GM23338 (cell line): ENCODE data around the gene TCF12. TPM values are rescaled to one million over a fixed set of nuclear protein-coding genes. Genes with fewer than 3 reads are reported as not detected.

Experiments
- ATAC-seq: fragments of 200-7000 bp; cut with Tn5 transposase; 3 replicates; pipeline ENCODE4 v1.9.1; 2020
- DNase-seq: peaks from one replicate; pipeline ENCODE4 v3.0.0-alpha.2; 2015; ENCODE audit warnings: low spot score
- H2AFZ ChIP-seq: fragments of 200-600 bp; sonication (generic); 2 replicates; pipeline ENCODE4 v1.8.0; 2016; ENCODE audit warnings: antibody characterized with exemption, mild to moderate bottlenecking, moderate library complexity
- H3F3A ChIP-seq: fragments of 200-600 bp; sonication (generic); replicated peaks from 2 replicates; pipeline ENCODE4 v1.8.0; 2017; ENCODE audit warnings: antibody characterized with exemption, mixed run types, low read depth
- H3K27ac ChIP-seq: fragments of 200-600 bp; sonication (generic); 2 replicates; pipeline ENCODE4 v1.6.1; 2016; ENCODE audit warnings: low read depth
- H3K27me3 ChIP-seq: fragments of 200-600 bp; sonication (generic); 2 replicates; pipeline ENCODE4 v1.8.0; 2016; ENCODE audit warnings: mild to moderate bottlenecking, mixed run types, moderate library complexity; ENCODE audit not compliant: insufficient read depth
- H3K36me3 ChIP-seq: fragments of 200-600 bp; sonication (generic); 2 replicates; pipeline ENCODE4 v1.8.0; 2016; ENCODE audit warnings: mild to moderate bottlenecking; ENCODE audit not compliant: insufficient read depth
- H3K4me1 ChIP-seq: fragments of 200-600 bp; sonication (generic); 2 replicates; pipeline ENCODE4 v1.8.0; 2016; ENCODE audit warnings: mild to moderate bottlenecking, moderate library complexity; ENCODE audit not compliant: insufficient read depth
- H3K4me2 ChIP-seq: fragments of 200-600 bp; sonication (generic); 2 replicates; pipeline ENCODE4 v1.7.1; 2017; ENCODE audit warnings: mixed run types
- H3K4me3 ChIP-seq: fragments of 200-600 bp; sonication (generic); 2 replicates; pipeline ENCODE4 v1.6.1; 2016; ENCODE audit warnings: mixed run types
- H3K79me2 ChIP-seq: fragments of 200-600 bp; sonication (generic); replicated peaks from 2 replicates; pipeline ENCODE4 v1.8.0; 2017; ENCODE audit warnings: mild to moderate bottlenecking; ENCODE audit not compliant: insufficient read depth
- H3K9me2 ChIP-seq: fragments of 200-600 bp; sonication (generic); 2 replicates; pipeline ENCODE4 v1.8.0; 2017; ENCODE audit not compliant: insufficient read depth
- H4K20me1 ChIP-seq: fragments of 200-600 bp; sonication (generic); replicated peaks from 2 replicates; pipeline ENCODE4 v1.8.0; 2017; ENCODE audit warnings: mild to moderate bottlenecking; ENCODE audit not compliant: insufficient read depth
- H3K27ac Mint-ChIP-seq: 2 replicates; pipeline ENCODE4 v1.8.0; 2020; ENCODE audit warnings: inconsistent platforms, mild to moderate bottlenecking, moderate library complexity, mixed read lengths
- H3K27me3 Mint-ChIP-seq: 3 replicates; pipeline ENCODE4 v1.8.0; 2022; ENCODE audit warnings: low read depth, mild to moderate bottlenecking, moderate library complexity, mixed read lengths, inconsistent platforms; ENCODE audit not compliant: insufficient read depth, poor library complexity
- H3K36me3 Mint-ChIP-seq: 3 replicates; pipeline ENCODE4 v1.8.0; 2021; ENCODE audit warnings: low read depth, mild to moderate bottlenecking, inconsistent platforms, moderate library complexity, mixed read lengths
- H3K4me1 Mint-ChIP-seq: 3 replicates; pipeline ENCODE4 v1.8.0; 2020; ENCODE audit warnings: mild to moderate bottlenecking, inconsistent platforms, mixed read lengths
- H3K4me3 Mint-ChIP-seq: 3 replicates; pipeline ENCODE4 v1.8.0; 2021; ENCODE audit warnings: moderate library complexity, mild to moderate bottlenecking, inconsistent platforms, mixed read lengths
- H3K9me3 Mint-ChIP-seq: 3 replicates; pipeline ENCODE4 v1.8.0; 2020; ENCODE audit warnings: moderate library complexity, mild to moderate bottlenecking, inconsistent platforms, mixed read lengths
- CREB1 ChIP-seq: fragments of 250-450 bp; sonication (Bioruptor Pico); IDR thresholded peaks from 2 replicates; pipeline ENCODE4 v1.5.0; 2020; ENCODE audit warnings: low read depth, mild to moderate bottlenecking, moderate library complexity
- EZH2 ChIP-seq: fragments of 200-600 bp; sonication (generic); IDR thresholded peaks from one replicate; pipeline ENCODE4 v1.8.0; 2017; ENCODE audit warnings: antibody characterized with exemption, mild to moderate bottlenecking, low read depth; ENCODE audit not compliant: unreplicated experiment
- EZH2phosphoT487 ChIP-seq: fragments of 200-600 bp; sonication (generic); IDR thresholded peaks from one replicate; pipeline ENCODE4 v1.8.1; 2018; ENCODE audit warnings: antibody characterized with exemption; ENCODE audit not compliant: unreplicated experiment
- JUNB ChIP-seq: IDR thresholded peaks from one replicate; pipeline ENCODE4 v1.6.1; 2016; ENCODE audit warnings: antibody characterized with exemption; ENCODE audit not compliant: unreplicated experiment
- NANOG ChIP-seq: IDR thresholded peaks from 2 replicates; pipeline ENCODE4 v1.6.1; 2016; ENCODE audit warnings: antibody characterized with exemption, borderline replicate concordance
- POLR2AphosphoS5 ChIP-seq: IDR thresholded peaks from 2 replicates; pipeline ENCODE4 v1.6.1; 2016; ENCODE audit warnings: antibody characterized with exemption, low read depth
- STAT1 ChIP-seq: IDR thresholded peaks from one replicate; pipeline ENCODE4 v1.6.1; 2016; ENCODE audit warnings: antibody characterized with exemption; ENCODE audit not compliant: unreplicated experiment
- ZNF114 ChIP-seq: fragments of 250-450 bp; sonication (Bioruptor Pico); IDR thresholded peaks from 2 replicates; pipeline ENCODE4 v1.5.0; 2020; ENCODE audit warnings: mild to moderate bottlenecking, moderate library complexity
- ZNF331 ChIP-seq: fragments of 250-450 bp; sonication (Bioruptor Pico); IDR thresholded peaks from 2 replicates; pipeline ENCODE4 v1.5.0; 2020; ENCODE audit warnings: low read depth, mild to moderate bottlenecking, moderate library complexity
- polyA plus RNA-seq: library from polyadenylated mRNA; unstranded; fragments of >200 nt; fragmentation: Nextera tagmentation; extraction: Ambion mirVana; gene quantifications from 2 replicates; pipeline ENCODE4 v1.2.1, GENCODE V29; 2016
- total RNA-seq: library from RNA; depleted of rRNA; stranded (reverse); fragments of >200 nt; shearing (Covaris generic); gene quantifications from 2 replicates; pipeline ENCODE4 v1.2.3, GENCODE V29; 2014
- TF ChIP-seq, protein P1 (sequence below): fragments of 250-450 bp; sonication (Bioruptor Pico); IDR thresholded peaks from 2 replicates; pipeline ENCODE4 v1.5.0; 2020; ENCODE audit warnings: mild to moderate bottlenecking, moderate library complexity
- TF ChIP-seq, protein P2 (sequence below): IDR thresholded peaks from 2 replicates; pipeline ENCODE4 v1.6.1; 2016; ENCODE audit warnings: antibody characterized with exemption
- TF ChIP-seq, protein P3 (sequence below): IDR thresholded peaks from one replicate; pipeline ENCODE4 v1.6.1; 2018; ENCODE audit warnings: antibody characterized with exemption; ENCODE audit not compliant: unreplicated experiment
- TF ChIP-seq, protein P4 (sequence below), 2 experiments: fragments of 200-600 bp in 1 of 2; sonication (generic) in 1 of 2; conservative IDR thresholded peaks; 2 replicates each; pipeline versions ENCODE4 v1.5.1 to v1.6.1; 2016 to 2017; ENCODE audit warnings: antibody characterized with exemption in 2 of 2, low read depth in 2 of 2, mild to moderate bottlenecking in 2 of 2, moderate library complexity in 1 of 2

TCF12 gene
- total and polyA plus RNA-seq, 2 experiments from 2014 or later = 27.6 to 104 TPM

DNA sequence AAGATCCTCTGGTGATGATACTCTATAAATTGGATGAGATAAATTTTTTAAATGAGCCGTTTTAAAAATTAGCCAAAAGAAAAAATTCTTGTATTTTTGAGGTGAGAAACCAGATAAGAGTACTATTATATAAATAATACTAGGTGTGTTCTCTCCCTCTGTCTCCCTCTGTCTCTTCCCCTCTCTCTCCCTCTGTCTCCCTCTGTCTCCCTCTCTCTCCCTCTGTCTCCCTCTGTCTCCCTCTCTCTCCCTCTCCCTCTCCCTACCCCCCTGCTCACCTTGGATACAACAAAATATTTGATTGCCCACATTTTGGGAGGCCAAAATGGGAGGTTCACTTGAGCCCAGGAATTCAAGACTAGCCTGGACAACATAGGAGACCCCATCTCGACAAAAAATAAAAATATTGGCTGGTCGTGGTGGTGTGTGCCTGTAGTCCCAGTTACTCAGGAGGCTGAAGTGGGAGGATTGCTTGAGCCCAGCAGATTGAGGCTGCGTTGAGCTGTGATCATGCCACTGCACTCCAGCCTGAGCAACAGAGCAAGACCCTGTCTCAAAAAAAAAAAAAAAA lies 168.5 kb downstream of the TCF12 start:
- no peak overlapping the region for H3K27ac ChIP-seq
- H3K79me2 ChIP-seq = peaks cover 44% of the 10 kb centered on the region
- no peaks in the 10 kb centered on the region for H3K9me2 ChIP-seq
- DNase-seq = no peak
- no peaks in the 10 kb centered on the region for H3K27me3 ChIP-seq
- H3K9me3 Mint-ChIP-seq = no peaks in the 10 kb centered on the region
- TF ChIP-seq CREB1 (CRISPR knock-in tag) (no peak), EZH2 (no peak), STAT1 (no peak), POLR2AphosphoS5 (no peak), ZNF114 (CRISPR knock-in tag) (no peak), JUNB (no peak), NANOG (no peak), ZNF331 (CRISPR knock-in tag) (no peak), EZH2phosphoT487 (no peak)
- TF ChIP-seq, protein P1, sequence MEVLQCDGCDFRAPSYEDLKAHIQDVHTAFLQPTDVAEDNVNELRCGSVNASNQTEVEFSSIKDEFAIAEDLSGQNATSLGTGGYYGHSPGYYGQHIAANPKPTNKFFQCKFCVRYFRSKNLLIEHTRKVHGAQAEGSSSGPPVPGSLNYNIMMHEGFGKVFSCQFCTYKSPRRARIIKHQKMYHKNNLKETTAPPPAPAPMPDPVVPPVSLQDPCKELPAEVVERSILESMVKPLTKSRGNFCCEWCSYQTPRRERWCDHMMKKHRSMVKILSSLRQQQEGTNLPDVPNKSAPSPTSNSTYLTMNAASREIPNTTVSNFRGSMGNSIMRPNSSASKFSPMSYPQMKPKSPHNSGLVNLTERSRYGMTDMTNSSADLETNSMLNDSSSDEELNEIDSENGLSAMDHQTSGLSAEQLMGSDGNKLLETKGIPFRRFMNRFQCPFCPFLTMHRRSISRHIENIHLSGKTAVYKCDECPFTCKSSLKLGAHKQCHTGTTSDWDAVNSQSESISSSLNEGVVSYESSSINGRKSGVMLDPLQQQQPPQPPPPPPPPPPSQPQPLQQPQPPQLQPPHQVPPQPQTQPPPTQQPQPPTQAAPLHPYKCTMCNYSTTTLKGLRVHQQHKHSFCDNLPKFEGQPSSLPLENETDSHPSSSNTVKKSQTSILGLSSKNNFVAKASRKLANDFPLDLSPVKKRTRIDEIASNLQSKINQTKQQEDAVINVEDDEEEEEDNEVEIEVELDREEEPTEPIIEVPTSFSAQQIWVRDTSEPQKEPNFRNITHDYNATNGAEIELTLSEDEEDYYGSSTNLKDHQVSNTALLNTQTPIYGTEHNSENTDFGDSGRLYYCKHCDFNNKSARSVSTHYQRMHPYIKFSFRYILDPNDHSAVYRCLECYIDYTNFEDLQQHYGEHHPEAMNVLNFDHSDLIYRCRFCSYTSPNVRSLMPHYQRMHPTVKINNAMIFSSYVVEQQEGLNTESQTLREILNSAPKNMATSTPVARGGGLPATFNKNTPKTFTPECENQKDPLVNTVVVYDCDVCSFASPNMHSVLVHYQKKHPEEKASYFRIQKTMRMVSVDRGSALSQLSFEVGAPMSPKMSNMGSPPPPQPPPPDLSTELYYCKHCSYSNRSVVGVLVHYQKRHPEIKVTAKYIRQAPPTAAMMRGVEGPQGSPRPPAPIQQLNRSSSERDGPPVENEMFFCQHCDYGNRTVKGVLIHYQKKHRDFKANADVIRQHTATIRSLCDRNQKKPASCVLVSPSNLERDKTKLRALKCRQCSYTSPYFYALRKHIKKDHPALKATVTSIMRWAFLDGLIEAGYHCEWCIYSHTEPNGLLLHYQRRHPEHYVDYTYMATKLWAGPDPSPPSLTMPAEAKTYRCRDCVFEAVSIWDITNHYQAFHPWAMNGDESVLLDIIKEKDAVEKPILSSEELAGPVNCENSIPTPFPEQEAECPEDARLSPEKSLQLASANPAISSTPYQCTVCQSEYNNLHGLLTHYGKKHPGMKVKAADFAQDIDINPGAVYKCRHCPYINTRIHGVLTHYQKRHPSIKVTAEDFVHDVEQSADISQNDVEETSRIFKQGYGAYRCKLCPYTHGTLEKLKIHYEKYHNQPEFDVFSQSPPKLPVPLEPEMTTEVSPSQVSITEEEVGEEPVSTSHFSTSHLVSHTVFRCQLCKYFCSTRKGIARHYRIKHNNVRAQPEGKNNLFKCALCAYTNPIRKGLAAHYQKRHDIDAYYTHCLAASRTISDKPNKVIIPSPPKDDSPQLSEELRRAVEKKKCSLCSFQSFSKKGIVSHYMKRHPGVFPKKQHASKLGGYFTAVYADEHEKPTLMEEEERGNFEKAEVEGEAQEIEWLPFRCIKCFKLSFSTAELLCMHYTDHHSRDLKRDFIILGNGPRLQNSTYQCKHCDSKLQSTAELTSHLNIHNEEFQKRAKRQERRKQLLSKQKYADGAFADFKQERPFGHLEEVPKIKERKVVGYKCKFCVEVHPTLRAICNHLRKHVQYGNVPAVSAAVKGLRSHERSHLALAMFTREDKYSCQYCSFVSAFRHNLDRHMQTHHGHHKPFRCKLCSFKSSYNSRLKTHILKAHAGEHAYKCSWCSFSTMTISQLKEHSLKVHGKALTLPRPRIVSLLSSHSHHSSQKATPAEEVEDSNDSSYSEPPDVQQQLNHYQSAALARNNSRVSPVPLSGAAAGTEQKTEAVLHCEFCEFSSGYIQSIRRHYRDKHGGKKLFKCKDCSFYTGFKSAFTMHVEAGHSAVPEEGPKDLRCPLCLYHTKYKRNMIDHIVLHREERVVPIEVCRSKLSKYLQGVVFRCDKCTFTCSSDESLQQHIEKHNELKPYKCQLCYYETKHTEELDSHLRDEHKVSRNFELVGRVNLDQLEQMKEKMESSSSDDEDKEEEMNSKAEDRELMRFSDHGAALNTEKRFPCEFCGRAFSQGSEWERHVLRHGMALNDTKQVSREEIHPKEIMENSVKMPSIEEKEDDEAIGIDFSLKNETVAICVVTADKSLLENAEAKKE (CRISPR knock-in tag) = no peak
- TF ChIP-seq, protein P2, sequence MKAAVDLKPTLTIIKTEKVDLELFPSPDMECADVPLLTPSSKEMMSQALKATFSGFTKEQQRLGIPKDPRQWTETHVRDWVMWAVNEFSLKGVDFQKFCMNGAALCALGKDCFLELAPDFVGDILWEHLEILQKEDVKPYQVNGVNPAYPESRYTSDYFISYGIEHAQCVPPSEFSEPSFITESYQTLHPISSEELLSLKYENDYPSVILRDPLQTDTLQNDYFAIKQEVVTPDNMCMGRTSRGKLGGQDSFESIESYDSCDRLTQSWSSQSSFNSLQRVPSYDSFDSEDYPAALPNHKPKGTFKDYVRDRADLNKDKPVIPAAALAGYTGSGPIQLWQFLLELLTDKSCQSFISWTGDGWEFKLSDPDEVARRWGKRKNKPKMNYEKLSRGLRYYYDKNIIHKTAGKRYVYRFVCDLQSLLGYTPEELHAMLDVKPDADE = no peak
- TF ChIP-seq, protein P3, sequence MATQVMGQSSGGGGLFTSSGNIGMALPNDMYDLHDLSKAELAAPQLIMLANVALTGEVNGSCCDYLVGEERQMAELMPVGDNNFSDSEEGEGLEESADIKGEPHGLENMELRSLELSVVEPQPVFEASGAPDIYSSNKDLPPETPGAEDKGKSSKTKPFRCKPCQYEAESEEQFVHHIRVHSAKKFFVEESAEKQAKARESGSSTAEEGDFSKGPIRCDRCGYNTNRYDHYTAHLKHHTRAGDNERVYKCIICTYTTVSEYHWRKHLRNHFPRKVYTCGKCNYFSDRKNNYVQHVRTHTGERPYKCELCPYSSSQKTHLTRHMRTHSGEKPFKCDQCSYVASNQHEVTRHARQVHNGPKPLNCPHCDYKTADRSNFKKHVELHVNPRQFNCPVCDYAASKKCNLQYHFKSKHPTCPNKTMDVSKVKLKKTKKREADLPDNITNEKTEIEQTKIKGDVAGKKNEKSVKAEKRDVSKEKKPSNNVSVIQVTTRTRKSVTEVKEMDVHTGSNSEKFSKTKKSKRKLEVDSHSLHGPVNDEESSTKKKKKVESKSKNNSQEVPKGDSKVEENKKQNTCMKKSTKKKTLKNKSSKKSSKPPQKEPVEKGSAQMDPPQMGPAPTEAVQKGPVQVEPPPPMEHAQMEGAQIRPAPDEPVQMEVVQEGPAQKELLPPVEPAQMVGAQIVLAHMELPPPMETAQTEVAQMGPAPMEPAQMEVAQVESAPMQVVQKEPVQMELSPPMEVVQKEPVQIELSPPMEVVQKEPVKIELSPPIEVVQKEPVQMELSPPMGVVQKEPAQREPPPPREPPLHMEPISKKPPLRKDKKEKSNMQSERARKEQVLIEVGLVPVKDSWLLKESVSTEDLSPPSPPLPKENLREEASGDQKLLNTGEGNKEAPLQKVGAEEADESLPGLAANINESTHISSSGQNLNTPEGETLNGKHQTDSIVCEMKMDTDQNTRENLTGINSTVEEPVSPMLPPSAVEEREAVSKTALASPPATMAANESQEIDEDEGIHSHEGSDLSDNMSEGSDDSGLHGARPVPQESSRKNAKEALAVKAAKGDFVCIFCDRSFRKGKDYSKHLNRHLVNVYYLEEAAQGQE = no peak
- TF ChIP-seq, protein P4, sequence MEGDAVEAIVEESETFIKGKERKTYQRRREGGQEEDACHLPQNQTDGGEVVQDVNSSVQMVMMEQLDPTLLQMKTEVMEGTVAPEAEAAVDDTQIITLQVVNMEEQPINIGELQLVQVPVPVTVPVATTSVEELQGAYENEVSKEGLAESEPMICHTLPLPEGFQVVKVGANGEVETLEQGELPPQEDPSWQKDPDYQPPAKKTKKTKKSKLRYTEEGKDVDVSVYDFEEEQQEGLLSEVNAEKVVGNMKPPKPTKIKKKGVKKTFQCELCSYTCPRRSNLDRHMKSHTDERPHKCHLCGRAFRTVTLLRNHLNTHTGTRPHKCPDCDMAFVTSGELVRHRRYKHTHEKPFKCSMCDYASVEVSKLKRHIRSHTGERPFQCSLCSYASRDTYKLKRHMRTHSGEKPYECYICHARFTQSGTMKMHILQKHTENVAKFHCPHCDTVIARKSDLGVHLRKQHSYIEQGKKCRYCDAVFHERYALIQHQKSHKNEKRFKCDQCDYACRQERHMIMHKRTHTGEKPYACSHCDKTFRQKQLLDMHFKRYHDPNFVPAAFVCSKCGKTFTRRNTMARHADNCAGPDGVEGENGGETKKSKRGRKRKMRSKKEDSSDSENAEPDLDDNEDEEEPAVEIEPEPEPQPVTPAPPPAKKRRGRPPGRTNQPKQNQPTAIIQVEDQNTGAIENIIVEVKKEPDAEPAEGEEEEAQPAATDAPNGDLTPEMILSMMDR (conservative IDR thresholded peaks at IDR 0.05; ENCODE audit: low read depth in 2 of 2) = no peak
- no peaks in the 10 kb centered on the region for H3K36me3 ChIP-seq
- no peak overlapping the region for H2AFZ ChIP-seq
- no peak overlapping the region for H3K4me2 ChIP-seq
- no peaks in the 10 kb centered on the region for H3K36me3 Mint-ChIP-seq
- no peaks in the 10 kb centered on the region for H3F3A ChIP-seq
- H3K4me3 ChIP-seq = no peak overlapping the region
- no peak for ATAC-seq
- no peaks in the 10 kb centered on the region for H3K4me1 ChIP-seq
- no peak overlapping the region for H3K27ac Mint-ChIP-seq
- peaks cover 9% of the 10 kb centered on the region for H3K4me1 Mint-ChIP-seq
- H4K20me1 ChIP-seq = peaks cover 8% of the 10 kb centered on the region; the same call in 1 of the 2 replicates
- H3K27me3 Mint-ChIP-seq = no peaks in the 10 kb centered on the region
- H3K4me3 Mint-ChIP-seq = no peak overlapping the region
